Measurements from ENCODE around the gene DHFR2. TPM values are rescaled to one million over a fixed set of nuclear protein-coding genes. Genes with fewer than 3 reads are reported as not detected.

The DHFR2 gene
- total and polyA plus RNA-seq, 10 of the 15 experiments (the other 5 are each of a cell fraction or from before 2014, with no cell fraction given) = 1.8 to 5.6 (median 4.4) TPM

DNA sequence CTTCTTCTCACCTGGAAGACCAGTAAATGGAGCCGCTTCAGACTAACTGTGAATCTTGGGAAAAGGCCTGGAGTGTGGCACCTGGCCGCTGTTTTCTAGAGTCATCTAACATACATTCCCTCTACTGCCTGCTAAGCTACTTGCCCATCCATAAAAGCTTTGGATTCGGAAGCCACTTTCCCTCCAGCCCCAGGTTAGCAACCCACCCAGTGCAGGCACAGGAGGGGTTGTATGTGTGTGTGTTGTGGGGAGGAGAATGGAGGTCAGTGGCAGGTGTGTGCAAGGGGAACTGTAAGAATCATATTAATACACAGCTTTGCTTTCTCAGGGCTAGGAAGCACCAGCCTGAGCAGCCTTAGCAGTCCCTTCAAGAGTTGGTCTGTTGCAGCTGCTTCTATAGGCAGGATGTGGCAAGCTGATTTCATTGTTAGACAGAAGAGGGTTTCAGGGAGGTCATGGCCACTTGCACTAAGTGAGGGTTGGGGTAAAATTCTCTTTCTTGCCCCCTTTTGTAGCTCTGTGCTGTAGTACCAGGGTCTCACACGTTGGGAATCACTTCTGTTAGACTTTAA, 9.1 kb upstream of the DHFR2 start (continued):
- TF ChIP-seq RAD21 (IDR thresholded peaks at IDR 0.05; ENCODE audit: insufficient read depth, low read depth, low read length) (0 out of 2 replicates have a peak, but pooled peaks have one; percentile 16), POLR2AphosphoS5 (IDR thresholded peaks at IDR 0.05; ENCODE audit: low read length) (peak; percentile 57; the same call in 1 of the 2 replicates), HDGF (IDR thresholded peaks at IDR 0.05) (0 out of 2 replicates have a peak, but pooled peaks have one; percentile 37), FOXK2 (IDR thresholded peaks at IDR 0.05) (no peak), TCF7 (IDR thresholded peaks at IDR 0.05; ENCODE audit: borderline replicate concordance) (no peak), MXI1 (IDR thresholded peaks at IDR 0.05; ENCODE audit: low read depth, low read length) (no peak)
- TF ChIP-seq, protein P1, sequence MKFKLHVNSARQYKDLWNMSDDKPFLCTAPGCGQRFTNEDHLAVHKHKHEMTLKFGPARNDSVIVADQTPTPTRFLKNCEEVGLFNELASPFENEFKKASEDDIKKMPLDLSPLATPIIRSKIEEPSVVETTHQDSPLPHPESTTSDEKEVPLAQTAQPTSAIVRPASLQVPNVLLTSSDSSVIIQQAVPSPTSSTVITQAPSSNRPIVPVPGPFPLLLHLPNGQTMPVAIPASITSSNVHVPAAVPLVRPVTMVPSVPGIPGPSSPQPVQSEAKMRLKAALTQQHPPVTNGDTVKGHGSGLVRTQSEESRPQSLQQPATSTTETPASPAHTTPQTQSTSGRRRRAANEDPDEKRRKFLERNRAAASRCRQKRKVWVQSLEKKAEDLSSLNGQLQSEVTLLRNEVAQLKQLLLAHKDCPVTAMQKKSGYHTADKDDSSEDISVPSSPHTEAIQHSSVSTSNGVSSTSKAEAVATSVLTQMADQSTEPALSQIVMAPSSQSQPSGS (IDR thresholded peaks at IDR 0.05; ENCODE audit: low read length) = peak; percentile 34; the same call in 1 of the 2 replicates

DNA sequence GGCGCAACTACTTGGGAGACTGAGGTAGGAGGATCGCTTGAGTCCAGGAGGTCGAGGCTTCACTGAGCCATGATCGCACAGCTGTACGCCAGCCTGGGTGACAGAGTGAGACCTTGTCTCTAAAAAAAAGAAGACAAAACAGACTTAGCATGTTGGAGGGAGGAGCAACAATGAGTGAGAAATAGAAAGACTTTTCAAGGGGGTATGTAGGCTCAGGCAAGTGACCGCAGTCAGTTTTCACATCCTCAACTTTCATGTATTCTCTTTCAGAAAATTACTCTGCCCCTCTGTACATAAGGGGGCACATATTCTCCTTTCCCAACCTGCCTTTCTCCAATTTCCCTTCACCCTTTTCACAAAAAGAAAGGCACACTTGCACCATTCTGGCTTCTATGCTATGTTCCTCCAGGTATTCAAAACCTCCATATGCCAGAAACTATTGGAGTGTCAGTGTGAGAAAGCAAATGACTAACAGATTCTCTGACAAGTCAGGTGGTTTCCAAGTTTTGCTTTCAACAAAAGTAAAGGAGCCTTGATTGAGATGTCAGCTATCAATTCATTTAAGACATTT, 7.7 kb upstream of the DHFR2 start:
- ChIA-PET CTCF (interaction anchor here (0.7 to 11.1 kb wide), 16 partner anchors 7 to 90 kb away, joined by 3 to 164 read pairs (median 8); partner anchors contain the start of genes ARL13B and STX19), SMC1A (ENCODE audit: uncharacterized antibody, unreplicated experiment) (interaction anchor here (0.6 to 4.1 kb wide), 21 partner anchors 8 to 109 kb away, joined by 3 to 38 read pairs (median 6); partner anchors contain the start of genes ARL13B, DHFR2, NSUN3 and STX19), POLR2A (interaction anchor here (0.6 to 3.2 kb wide), 5 partner anchors 8 to 228 kb away, joined by 3 to 30 read pairs (median 6); partner anchors contain the start of genes DHFR2 and NSUN3), RAD21 (ENCODE audit: unreplicated experiment) (interaction anchor here (0.6 to 4.1 kb wide), 16 partner anchors 8 to 178 kb away, joined by 3 to 31 read pairs (median 6); partner anchors contain the start of genes DHFR2 and NSUN3)
- no TSS peak for BruUV-seq (replicated peaks)
- Histone ChIP-seq H3K4me2 (ENCODE audit: control insufficient read depth, insufficient read depth) (peak overlapping the region; percentile 69), H2AFZ (ENCODE audit: control insufficient read depth, low read depth, low read length) (peak overlapping the region; percentile 61), H3K9me3 (replicated peaks; ENCODE audit: control insufficient read depth, insufficient read depth, low read length) (peaks cover 15% of the 10 kb centered on the region; the same call in 2 of the 3 replicates), H3K27ac (ENCODE audit: control insufficient read depth, insufficient read depth) (peak overlapping the region; percentile 90), H3K4me3 (peak overlapping the region; percentile 43), H4K20me1 (ENCODE audit: control insufficient read depth, insufficient read depth) (no peaks in the 10 kb centered on the region), H3K27me3 (replicated peaks in 1 of 2; ENCODE audit: control insufficient read depth in 2 of 2, insufficient read depth in 2 of 2, low read length in 1 of 2) (no peaks in the 10 kb centered on the region), H3K79me2 (ENCODE audit: control insufficient read depth, insufficient read depth, low read length) (peaks cover 36% of the 10 kb centered on the region), H3K36me3 (ENCODE audit: control insufficient read depth in 2 of 2, insufficient read depth in 2 of 2, low read length in 1 of 2) (peaks cover 0 to 16% of the 10 kb centered on the region in 2 experiments; a peak in 2 of 4 replicates), H3K4me1 (ENCODE audit: control insufficient read depth, insufficient read depth, low read length) (peaks cover 30% of the 10 kb centered on the region), H3K9ac (ENCODE audit: control insufficient read depth, insufficient read depth, low read length) (peak overlapping the region; percentile 32; the same call in 1 of the 2 replicates)
- intact Hi-C loops (cut with micrococcal nuclease; ENCODE audit: unreplicated experiment) = no loop called here
- WGBS (ENCODE audit: insufficient coverage, insufficient replicate concordance, low lambda C conversion rate, missing lambda C conversion rate) = 45% methylated on average over 6 of the region's 6 CpGs
- ATAC-seq (peak; percentile 85), FAIRE-seq (peak; percentile 85), DNase-seq (ENCODE audit: low read depth, low spot score) (peak; percentile 60)
- in situ Hi-C loops (cut with MboI) = no loop called here
- TF ChIP-seq SMARCA5 (IDR thresholded peaks at IDR 0.05) (0 out of 2 replicates have a peak, but pooled peaks have one; percentile 22), IKZF1 (conservative IDR thresholded peaks at IDR 0.05) (peak; percentile 84), NFIC (IDR thresholded peaks at IDR 0.05; ENCODE audit: low read depth, low read length) (peak; percentile 55; the same call in 1 of the 2 replicates), JUND (IDR thresholded peaks at IDR 0.05; ENCODE audit: low read depth, low read length) (0 out of 2 replicates have a peak, but pooled peaks have one; percentile 42), NR2C1 (IDR thresholded peaks at IDR 0.05) (no peak), BRCA1 (IDR thresholded peaks at IDR 0.05; ENCODE audit: low read depth, low read length) (no peak), POLR2A (IDR thresholded peaks at IDR 0.05; ENCODE audit: low read depth, low read length) (0 out of 2 replicates have a peak, but pooled peaks have one; percentile 20)
- TF ChIP-seq, protein P1 (IDR thresholded peaks at IDR 0.05; ENCODE audit: low read length) = peak; percentile 61
- TF ChIP-seq, protein P2, sequence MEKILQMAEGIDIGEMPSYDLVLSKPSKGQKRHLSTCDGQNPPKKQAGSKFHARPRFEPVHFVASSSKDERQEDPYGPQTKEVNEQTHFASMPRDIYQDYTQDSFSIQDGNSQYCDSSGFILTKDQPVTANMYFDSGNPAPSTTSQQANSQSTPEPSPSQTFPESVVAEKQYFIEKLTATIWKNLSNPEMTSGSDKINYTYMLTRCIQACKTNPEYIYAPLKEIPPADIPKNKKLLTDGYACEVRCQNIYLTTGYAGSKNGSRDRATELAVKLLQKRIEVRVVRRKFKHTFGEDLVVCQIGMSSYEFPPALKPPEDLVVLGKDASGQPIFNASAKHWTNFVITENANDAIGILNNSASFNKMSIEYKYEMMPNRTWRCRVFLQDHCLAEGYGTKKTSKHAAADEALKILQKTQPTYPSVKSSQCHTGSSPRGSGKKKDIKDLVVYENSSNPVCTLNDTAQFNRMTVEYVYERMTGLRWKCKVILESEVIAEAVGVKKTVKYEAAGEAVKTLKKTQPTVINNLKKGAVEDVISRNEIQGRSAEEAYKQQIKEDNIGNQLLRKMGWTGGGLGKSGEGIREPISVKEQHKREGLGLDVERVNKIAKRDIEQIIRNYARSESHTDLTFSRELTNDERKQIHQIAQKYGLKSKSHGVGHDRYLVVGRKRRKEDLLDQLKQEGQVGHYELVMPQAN (conservative IDR thresholded peaks at IDR 0.05) = peak; percentile 48; the same call in 1 of the 2 replicates
- TF ChIP-seq, protein P3, sequence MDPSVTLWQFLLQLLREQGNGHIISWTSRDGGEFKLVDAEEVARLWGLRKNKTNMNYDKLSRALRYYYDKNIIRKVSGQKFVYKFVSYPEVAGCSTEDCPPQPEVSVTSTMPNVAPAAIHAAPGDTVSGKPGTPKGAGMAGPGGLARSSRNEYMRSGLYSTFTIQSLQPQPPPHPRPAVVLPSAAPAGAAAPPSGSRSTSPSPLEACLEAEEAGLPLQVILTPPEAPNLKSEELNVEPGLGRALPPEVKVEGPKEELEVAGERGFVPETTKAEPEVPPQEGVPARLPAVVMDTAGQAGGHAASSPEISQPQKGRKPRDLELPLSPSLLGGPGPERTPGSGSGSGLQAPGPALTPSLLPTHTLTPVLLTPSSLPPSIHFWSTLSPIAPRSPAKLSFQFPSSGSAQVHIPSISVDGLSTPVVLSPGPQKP (IDR thresholded peaks at IDR 0.05; ENCODE audit: low read depth, low read length) = no peak
